Right kidney (tissue), 1 donor: ENCODE data around the gene CCN2.

ENCODE experiments used
- DNase-seq: peaks from one replicate; pipeline ENCODE4 v3.0.0-alpha.2; 2016

The CCN2 gene

DNA sequence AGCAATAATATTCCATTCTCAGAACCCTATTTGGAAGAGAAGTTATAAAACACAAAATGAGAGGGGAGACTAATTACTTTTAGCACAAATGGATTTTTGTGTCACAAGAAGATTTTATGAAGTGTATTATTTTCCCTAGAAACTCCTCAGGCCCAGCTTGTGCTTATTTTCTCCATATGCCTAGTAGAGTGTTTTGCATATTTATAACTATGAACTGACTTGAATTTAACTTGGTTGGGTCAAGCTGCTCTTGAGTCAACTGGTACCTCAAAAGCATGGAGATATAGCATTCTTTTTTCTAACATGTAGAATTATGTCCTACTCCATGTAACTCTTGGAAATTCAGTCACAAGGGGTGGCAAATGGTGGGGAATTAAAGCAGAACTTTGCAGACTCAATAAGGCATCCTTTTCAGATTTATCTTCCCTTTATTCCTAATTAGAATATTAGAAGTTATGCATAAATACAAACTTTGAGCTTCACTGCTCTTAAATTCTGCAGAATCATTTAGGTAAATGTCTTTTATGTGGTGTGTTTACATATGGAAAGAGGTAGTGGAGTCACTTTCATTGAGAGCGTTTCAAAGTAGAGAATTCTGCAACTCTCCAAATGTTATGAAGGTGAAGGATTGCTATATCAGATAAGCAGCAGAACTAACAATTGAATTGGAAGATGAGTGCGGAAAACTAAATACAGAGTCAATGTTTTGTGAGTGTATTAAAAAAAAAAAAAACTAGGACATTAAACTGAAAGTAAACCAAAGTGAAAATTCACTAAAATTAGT is 19.1 kb upstream of the CCN2 start:
- DNase-seq: no peak

DNA sequence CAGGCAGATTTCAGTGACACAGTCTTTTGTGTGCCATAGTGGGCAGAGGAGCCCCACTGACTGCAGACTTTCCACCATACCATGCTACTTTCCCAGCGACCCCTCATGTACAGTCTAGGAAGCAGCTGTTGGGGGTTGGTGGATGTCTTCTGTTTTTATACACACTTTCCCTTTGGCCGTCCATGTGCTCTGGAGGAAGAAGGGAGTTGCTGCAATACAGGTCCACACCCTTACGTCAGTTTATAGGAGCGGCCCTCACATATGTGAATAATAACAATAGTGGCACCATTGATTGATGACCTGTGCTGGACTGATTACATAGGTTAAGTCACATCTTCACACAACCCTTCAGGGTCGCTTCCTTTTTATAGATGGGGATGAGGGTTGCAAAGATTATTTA is 17.5 kb upstream of the CCN2 start:
- DNase-seq: no peak

DNA sequence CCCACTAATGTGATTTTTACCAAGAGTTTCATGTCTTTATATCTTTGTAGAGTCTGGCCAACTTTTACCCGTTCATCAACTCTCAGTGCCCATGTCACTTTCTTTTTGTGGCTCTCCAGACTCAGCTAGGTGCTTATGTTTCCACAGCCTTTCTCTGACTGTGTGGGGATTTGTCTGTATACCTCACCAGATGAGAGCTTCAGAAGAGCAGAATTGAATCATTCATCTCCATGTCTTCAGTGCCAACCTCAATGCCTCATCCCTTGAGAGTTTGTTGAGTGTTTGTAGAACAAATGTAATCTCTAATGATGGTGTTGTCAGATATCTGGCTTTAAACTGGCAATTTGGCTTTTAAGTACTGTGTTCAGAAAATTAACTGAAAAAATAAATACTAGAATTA is 16.8 kb upstream of the CCN2 start:
- DNase-seq: no peak

DNA sequence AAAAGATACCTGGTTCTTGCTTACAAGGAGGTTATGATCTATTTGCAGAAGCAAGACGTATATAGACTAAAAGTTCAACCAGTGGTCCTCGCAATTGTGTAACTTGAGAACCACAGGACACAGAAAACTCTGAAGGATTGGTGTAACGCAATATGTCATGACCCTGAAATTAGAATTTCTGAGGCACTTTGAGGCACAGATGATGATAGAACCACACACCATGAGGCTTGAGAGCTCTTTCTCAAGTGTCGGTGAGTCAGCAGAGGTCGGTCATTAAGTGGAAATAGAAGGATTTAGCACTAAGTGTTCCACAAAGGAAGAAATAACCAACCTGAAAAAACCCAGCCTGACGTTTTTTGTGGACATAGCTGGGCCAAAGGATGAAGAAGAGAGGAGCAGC is 15.3 kb upstream of the CCN2 start:
- no peak for DNase-seq

DNA sequence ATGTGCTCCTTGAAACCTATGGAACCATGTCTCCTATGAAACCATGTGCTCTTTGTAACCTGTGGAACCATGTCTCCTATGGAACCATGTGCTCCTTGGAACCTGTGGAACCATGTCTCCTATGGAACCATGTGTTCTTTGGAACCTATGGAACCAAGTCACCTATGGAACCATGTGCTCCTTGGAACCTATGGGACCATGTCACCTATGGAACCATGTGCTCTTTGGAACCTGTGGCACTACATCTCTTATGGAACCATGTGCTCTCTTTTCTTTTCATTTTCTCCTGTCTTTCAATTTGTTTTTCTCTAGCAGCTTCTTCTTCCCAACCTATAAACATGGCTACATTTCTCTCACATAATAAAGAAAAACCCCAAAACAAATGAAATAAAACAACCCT is 11.9 kb upstream of the CCN2 start:
- no peak for DNase-seq

DNA sequence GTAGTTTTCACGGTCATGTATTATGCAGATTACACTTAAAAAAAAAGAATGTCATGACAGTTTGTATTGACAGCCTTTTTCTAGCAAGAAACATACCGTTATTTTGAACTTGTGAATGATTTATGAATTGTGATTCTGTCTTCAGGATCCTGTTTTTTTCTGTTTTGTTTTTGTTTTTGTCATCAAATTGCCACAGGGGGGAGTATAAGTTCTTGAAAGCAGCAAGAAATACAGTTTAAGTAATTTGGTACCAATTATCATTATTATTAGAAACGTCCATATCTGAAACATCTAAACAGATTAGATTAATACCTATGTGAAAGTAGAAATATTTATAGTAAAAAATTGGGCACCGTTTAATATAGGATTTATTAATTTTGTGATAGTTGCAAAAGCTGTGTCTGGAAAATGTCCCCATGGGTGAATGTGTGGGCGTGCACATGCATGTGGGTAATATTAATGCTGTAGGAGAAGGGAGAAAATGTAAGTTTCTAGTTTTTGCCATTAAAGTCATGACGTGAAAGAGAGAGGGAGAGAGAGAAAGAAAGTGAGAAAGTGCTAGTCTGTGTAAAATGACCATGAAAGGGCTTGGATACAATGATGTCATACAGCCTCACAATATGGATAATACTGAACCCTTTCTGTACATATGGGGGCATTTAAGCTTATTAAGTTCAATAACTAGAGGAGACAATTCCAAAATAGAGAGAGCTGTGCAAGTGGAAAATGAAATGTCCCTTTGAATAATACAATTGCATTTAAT is 9.4 kb upstream of the CCN2 start:
- DNase-seq: no peak

DNA sequence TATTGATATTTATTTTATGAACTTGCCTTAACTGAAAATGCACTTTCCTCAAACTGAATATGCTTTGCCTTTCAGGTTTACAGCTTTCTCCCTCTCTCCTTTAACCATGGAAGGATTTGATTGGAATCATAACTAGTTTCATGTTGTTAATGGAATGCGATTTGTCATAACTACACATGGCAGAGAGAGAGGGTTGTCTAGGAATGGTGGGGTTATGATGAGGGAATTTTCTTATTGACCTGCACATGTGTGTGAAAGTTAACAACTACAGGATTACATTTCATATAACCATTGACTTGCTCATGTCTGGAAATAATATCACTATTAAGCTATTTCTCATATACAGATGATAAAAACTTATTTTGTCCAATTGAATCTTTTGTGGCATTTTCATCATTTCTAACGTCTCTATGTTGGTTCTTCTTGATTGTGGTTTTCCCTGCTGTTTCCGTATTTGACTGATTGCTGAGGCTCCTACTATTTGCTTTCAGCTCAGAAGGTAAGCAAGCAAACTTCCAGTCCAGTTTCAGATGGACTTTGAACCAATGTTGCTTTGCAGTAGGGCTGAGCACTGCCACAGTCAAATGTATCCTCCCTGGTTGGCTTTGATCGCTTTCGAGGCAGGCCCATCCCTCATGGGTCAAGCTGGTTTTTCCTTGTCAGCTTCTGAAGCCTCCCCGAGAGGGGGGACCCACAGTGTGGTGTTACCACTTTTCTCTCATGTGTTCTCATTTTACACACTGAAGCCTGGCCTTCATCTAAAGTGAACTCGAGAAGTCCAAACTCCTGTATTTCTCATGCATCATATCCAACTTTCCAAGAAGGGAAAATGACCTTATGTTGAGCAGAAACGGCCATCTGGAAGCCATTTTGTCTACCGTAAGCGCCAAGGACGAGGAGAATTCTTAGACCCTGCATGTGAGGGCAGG is 7.6 kb upstream of the CCN2 start:
- no peak for DNase-seq

DNA sequence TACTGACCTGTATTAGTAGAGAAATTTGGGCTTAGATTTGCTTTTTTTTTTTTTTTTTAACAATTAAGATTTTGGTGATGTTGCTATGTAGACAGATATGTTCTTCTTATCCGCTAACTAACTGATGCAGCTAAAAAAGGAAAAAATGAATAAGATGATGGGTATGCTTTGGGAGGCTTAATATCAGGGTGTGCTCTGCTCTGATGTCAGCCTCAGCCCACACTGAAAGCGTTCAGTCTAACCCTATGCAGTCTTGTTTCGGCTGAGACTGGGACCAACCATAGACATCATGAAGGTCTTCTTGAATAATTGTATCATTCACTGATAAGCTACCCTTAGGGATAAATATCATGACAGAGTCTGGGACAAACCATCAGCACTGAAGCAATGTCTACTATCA is 6.9 kb upstream of the CCN2 start:
- no peak for DNase-seq

DNA sequence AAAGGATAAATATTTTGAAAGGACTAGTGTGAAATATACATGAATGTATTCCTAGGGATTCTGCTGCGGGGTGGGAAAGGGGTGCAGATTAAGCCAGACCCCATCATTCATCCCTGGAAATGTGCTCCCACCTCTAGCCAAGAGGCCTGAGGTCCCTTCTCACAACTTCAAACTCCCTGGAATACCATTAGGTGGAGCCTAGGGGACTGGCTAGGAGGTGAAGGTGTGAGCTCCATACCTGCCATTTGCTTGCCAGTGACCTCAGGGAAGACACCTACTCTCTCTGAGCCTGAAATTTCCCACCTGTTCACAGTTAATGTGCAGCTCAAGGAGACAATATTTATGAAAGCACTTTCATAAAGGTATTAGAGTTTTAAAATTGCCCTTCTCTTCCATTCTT is 4.7 kb upstream of the CCN2 start:
- DNase-seq: no peak

DNA sequence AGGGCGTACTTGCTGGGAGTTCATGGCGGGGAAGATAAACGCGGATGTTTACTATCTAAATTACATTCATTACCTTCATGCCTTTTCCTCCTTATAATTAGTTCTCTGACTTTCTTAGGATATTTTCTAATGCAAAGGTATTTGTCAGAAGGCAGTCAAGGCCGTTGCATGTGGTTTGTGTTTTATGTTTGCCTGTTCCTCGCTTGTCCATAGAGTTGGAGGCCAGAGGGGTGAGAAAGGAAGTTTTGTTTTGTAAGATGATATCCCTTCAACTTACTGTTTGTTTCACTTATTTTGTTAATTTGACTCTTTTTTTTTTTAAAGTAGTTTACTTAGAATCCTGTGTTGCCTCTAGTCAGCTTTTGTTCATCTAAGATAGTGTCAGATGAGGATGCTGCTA is 4.0 kb upstream of the CCN2 start:
- no peak for DNase-seq

DNA sequence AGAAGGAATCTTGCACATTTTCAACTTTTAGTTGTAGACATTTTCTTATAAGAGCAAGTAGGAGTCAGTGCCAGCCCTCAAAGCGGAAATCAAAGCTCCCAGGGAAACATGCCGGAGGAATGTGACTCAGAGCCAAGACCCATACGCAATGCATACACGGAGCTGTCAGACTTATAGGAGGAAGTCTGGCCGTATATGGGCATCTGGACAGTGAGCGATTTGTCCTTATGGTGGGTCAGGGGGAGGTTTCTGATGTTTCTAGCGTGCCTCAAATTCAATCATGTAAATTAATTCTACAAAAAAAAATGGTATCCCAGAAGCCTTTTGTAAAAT is 3.6 kb upstream of the CCN2 start:
- DNase-seq: peak; percentile 49

DNA sequence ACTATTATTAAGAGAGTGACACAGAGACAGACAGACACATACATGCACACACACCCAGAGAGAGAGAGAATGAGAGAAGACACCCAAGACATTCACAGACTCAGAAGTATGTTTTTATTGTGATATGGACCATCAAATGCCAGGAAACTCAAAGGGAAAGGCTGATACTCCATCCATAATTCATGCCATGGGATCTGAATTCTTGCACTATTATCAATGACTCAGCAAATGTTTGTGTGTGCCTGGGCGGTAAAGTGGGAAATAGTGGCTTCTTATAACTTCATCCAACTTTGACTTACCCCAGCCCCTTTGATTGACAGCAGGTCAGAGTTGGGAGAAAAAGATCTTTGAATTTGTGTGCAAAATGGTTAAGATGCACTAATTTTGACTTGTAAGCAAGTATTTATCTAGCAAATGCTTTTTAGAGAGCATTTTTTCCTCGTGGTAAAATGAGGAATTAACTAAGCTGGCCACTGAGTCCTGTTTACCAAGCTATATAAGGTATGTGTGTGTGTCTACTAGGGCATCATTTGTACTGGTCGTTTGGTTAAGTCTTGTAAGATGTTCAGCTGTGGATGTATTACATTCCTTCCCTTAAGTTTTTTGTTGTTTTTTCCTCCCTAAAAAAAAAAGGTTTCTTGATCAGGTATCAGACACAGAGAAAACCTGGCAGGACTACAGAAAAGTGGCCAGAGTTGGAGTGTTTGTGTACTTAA is 3.0 kb upstream of the CCN2 start:
- no peak for DNase-seq

DNA sequence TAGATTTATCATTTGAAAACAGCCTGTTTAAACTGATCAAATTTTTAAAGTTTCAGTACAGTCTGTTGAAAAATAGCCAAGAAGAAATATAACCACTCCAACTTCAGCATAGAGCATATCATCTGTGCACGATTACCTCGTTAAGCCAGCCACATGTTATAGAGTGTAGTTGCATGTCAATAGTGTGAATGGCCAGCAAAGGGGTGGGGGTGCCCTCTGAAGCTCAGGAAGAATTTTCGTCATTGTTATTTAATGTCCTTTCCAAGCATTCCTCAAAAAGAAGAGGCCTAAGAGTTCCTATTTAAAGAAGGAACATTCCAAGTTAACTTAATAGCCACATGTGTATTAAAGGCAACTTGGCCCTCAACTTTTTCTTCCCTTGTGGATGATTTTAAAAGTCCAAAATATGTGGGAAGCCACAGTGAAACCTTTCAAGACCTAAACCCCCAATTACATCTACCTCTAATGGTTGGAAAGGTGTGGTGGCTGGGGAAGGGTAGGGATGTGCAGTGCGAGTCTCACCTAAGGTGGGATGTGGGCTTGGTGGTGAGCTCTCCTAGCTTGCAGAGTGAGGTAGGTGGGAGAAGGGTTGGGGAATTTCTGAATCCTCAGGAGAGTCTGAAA is 1.8 kb upstream of the CCN2 start:
- DNase-seq: no peak

DNA sequence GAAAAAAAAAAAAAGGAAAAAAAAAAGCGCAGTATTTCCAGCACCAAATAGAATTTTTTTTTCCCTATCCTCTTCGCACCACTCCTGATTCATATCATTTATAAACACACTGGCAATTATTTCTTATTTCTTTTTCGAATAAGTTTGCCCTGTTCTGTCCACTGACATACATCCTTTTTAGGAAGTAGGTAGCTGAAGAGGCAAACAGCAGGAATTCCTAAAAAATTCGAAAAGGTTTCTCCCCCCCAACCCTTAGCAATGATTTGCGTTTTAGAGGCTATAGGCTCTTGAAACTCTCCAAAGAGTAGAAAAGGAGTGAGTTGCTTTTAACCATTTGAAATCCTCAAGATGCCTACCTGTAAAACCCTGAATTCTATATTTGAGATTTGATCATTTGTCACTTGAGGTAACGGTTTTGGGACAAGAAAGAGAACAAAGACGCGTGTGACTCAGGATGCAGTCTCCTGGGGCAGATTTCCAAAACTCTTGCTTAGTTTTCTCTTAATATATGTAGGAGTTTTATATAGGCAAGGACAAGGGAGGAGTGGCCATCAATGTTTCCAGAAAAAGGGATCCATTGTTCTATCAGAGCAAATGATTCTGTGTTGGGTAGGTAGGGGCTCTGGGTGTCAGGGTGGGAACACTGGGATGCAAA is 531 bp upstream of the CCN2 start:
- no peak for DNase-seq

DNA sequence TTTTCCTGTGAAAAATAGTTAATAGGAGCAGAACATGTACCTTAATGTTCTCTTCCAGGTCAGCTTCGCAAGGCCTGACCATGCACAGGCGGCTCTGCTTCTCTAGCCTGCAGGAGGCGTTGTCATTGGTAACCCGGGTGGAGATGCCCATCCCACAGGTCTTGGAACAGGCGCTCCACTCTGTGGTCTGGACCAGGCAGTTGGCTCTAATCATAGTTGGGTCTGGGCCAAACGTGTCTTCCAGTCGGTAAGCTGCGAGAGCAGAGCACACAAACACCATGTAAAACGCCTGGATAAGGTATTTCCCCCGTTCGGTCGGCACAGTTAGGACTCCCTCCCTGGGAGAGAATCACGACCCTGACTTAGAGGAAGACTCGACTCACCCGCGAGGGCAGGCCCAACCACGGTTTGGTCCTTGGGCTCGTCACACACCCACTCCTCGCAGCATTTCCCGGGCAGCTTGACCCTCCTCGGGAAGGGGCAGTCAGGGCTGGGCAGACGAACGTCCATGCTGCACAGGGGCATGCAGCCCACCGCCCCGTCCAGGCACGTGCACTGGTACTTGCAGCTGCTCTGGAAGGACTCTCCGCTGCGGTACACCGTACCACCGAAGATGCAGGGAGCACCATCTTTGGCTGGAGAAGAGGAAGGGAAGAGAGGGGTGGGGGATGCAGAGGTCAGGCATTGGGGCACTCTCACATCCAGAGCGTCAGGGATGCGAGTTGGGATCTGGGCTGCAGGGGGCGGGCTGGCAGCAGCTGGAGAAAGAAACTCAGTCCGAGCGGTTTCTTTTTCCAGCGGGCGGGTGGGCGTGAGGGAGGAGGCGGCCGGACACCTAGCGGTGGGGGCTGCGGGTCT is 1.0 kb downstream of the CCN2 start:
- DNase-seq: peak; percentile 88

DNA sequence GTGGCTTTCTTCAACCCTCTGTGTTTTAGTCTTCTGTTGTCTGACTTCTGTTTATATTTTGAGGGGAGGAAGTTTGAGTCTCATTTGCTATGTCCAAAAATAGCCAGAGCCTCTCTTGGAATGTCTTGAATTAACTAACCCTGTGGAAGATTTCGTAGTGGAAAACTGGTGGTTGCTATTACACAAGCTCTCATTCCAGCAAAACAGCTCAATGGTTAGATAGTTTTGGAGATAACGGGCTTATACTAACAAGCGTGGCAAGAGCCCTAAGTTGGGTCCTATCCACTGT is 1.6 kb downstream of the CCN2 start:
- no peak for DNase-seq

DNA sequence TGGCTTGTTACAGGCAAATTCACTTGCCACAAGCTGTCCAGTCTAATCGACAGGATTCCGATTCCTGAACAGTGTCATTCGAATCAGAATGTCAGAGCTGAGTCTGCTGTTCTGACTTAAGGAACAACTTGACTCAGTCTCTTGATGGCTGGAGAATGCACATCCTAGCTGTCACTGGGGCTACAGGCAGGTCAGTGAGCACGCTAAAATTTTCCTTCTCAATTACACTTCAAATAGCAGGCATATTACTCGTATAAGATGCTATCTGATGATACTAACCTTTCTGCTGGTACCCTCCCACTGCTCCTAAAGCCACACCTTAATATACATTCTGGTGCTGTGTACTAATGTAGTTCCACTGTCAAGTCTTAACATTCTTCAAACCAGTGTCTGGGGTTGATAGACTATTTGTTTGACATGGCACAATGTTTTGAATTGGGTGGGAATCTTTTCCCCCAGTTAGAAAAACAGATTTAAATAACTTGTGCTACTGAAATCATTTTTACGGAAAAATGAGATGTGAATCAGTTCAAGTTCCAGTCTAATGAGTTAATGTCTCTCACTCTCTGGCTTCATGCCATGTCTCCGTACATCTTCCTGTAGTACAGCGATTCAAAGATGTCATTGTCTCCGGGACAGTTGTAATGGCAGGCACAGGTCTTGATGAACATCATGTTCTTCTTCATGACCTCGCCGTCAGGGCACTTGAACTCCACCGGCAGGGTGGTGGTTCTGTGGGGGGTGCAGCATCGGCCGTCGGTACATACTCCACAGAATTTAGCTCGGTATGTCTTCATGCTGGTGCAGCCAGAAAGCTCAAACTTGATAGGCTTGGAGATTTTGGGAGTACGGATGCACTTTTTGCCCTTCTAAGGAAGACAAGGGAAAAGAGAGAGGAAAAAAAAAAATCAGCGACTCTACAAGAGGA is 2.2 kb downstream of the CCN2 start:
- no peak for DNase-seq

DNA sequence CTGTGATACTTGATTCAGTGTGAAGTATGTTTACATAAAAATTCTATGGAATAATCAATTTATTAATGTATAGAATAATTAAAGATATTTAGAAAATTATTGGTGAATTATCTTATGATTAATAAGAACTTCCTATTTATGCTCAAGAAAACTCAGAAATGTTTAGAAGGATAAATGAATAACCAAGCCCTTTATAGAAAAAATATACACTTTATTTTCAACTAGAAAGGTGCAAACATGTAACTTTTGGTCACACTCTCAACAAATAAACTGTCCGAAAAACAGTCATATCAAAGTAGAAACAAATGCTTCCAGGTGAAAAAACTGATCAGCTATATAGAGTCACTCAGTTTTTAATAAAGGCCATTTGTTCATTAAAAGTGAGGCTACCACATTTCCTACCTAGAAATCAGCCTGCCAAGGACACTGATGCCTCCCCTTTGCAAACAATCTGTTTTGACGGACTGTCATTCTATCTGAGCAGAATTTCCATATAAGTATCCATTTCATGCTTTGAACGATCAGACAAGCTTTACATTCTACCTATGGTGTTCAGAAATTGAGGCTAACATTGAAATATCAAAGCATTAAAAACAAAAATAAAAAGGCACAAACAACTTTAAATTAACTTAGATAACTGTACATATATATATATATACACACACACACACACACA is 3.0 kb downstream of the CCN2 start:
- DNase-seq: no peak
